NT2/D1 (cell line): ENCODE measurements around the gene CGB7.

Source experiments
- YY1 ChIP-seq: IDR thresholded peaks from 2 replicates; pipeline ENCODE4 v1.6.1; 2011; ENCODE audit not compliant: insufficient read length, insufficient read depth
- ZNF274 ChIP-seq: IDR thresholded peaks from 2 replicates; pipeline ENCODE4 v1.6.1; 2011; ENCODE audit warnings: mild to moderate bottlenecking, low read depth, low read length

- TF ChIP-seq ZNF274, result no peak
- TF ChIP-seq YY1, result no peak
Observed at GRCh38 chr19:49009828-49010227, 47.7 kb downstream of the CGB7 start.
